CD1c-positive myeloid dendritic cell (primary cell): ENCODE measurements around the gene BIRC7.
"Not testable (repeated sequence)": the region's sequence is repeated elsewhere in the genome, so short reads cannot be mapped to it uniquely, and the experiment has no call there.

ENCODE experiments used
- DNase-seq: peaks from one replicate; pipeline ENCODE4 v3.0.0-alpha.2; 2016; ENCODE audit errors: extremely low spot score

Gene BIRC7

DNA sequence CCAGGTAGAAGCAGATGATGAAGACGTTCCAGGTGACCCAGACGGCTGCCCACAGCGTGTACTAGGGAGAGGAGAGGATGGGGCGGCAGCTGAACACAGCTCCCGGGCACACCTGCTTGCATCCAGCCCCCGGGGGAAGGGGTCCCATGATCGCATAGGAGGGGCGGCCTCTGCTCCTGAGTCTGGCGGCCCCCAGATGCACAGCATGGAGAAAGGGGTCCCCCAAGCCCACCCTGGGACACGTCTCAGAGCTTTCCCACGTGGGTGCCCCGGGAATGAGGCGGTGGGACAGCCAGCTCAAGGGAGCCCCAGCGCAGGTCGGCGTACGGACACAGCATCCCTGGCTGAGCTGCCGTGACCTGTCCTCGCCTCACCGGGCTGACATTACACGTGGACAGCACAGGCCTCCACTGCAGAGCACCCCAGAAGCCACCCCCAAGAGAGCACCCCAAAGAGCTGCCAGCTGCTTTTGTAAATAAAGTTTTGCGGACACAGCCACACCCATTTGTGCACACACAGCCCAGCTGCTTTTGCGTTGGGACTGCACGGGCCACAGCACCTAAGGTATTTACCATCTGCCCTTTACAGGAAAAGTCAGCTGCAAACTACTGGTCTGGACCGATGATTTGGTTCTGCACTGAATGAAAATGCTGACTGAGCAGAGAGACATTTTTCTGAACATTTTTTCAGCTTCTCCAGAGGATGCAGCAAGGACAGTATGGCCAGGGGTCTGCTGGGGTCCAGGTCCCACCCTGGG is 13.3 kb downstream of the BIRC7 start:
- no peak for DNase-seq

DNA sequence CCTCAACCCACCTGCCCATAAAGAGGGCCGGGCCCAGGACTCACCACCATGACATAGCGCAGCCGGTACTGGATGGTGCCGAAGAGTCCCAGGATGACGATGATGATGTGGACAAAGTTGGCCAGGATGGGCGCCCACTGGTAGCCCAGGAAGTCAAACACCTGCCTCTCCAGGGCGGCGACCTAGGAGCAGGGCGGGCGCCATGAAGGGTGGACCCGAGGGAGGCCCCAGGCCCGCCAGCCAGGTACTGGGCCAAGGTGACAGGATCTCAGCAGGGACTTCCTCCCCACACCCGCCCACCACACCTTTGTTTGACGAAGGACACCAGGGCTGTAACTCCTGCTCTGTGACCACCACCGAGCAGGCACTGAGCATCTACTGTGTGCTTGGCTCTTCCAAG is 14.2 kb downstream of the BIRC7 start:
- no peak for DNase-seq

DNA sequence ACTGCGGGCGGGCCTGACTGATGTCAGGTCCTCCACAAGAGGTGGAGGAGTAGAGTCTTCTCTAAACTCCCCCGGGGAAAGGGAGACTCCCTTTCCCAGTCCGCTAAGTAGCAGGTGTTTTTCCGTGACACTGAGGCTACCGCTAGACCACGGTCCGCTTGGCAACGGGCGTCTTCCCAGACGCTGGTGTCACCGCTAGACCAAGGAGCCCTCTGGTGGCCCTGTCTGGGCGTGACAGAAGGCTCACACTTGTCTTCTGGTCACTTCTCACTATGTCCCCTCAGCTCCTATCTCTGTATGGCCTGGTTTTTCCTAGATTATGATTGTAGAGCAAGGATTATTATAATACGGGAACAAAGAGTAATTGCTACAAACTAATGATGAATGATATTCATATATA is 15.6 kb downstream of the BIRC7 start:
- DNase-seq: not testable (repeated sequence)

DNA sequence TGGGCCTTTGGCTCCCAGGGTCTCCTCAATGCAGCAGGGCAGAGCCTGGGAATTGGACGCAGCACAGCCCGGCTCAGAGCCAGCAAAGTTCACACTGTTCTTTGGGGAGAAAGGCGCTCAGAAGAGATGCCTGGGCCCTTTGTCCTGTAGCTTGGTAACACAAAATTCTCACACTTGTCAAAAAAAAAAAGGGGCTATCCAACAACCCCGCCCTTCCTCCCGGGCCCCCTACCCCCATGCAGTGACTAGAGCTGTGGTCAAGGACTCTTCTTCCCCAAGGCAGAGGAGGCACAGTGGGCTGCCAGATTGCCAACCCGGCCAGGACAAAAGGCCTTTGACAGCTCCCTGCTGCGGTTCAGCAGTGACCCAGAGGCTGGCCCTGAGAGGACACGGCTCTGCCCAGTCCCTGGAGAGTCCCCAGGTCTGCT is 16.6 kb downstream of the BIRC7 start:
- DNase-seq: no peak

DNA sequence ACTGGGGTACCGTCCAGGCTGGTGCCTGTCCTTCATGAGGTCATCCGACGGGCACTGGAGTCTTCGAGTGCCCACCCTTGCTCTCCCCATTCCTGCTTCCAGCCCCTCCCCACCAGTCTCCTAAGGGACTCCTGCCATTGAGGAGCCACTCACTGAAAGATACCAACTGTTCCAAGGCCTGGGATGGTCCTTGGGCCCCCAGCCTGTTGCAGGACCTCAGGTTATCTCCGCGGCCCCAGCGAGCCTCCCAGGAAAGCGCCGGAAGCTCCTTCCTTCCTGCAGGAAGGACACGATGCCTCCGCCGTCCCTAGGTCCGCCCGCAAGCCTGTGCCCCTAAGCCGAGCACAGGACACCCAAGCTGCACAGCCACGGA is 17.3 kb downstream of the BIRC7 start:
- DNase-seq: no peak

DNA sequence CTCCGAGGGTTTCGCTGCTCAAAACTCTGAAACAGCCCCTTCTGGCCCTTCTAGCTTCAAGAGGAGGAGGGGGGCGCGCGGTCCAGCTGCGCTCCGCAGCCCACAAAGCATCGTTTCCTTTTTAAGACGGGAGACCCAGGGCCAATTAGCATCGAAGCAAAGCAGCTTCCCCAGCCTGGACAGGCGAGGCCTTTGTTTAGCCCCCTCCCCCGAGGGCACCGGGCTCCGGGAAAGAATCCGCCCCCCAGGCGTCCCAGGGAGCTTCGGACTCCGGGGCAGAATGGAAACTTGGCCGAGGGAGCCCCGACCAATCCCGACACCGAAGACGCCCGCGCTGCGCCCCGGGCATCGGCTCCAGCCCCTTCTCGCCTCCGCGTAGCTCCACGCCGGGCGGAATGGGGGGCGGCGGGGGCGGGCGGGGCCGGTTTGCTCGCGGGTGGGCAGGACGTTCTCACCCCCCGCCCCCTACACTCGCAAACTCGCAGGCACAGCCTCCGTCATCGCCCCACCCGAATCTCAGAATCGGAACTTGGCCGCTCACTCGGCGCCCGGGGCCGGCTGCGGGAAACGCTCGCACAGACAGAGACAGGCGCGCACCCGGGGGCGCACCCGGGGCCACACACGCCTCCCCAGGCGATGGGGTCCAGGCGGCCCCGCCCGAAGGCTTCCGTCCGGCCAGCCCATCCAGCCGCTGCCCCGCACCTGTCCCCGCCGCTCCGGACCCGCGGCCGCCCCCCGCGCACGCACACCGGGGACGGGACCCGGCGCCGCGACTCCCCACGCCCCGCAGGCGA is 17.9 kb downstream of the BIRC7 start:
- no peak for DNase-seq

DNA sequence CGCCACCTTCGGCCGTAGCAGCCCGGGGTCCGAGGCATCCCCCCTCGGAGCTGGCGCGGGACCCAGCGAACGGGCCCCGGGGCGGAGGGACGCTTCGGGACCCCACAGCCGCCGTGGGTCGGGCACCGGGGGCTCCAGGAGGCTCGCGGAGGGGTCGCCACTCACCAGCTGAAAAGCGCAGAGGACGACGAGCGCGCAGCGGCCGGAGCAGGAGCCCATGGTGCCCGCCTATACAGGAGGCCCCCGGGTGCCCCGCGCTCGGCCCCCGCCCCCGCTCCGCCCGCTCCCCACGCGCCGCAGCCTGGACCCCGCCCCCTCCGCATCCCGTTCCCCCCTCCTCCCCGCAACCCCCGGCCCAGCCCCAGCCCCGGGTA is 18.5 kb downstream of the BIRC7 start, which contains the start of gene NKAIN4:
TSS of gene NKAIN4 (minus strand) at position 232 of the 374 bp plus-strand sequence. CDS start at position 219, 13 bp downstream.
- DNase-seq: no peak

DNA sequence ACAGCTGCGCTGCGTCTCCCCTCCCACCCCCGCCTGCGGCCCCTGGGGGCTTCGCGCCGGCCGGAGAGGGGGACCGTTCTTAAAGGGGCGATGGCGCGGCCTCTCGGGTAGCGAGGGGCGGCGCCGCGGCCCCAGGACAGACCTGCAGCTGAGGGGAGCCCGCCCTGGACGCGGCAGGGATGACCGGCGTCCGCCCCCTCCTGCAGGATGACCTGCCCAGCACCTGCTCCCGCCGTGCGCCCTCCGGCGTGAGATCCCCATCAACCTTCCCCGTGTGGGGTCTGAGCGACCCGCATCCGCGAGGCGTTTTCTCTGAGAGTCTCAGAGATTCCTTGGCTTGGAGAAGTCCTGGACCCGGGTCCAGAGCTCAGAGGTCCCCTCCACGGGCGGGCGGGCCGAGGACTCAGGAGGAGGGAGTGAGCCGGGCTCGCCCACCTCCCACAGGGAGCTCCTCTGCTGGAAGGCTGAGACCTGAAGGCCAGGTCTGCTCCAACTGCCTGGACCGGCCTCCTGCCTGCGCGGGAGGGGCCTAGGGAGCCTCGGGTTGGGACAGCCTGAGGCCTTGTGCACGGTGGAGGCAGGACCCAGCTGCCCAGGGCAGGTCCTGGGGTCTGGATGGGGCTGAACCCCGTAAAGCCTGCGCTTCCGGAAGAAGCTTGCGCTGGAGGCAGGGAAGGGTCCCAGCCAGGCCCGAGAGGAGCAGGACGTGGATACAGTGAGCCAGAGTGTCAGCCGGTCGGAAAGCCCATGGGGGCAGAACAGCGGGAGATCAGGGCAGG is 19.1 kb downstream of the BIRC7 start:
- DNase-seq: no peak

DNA sequence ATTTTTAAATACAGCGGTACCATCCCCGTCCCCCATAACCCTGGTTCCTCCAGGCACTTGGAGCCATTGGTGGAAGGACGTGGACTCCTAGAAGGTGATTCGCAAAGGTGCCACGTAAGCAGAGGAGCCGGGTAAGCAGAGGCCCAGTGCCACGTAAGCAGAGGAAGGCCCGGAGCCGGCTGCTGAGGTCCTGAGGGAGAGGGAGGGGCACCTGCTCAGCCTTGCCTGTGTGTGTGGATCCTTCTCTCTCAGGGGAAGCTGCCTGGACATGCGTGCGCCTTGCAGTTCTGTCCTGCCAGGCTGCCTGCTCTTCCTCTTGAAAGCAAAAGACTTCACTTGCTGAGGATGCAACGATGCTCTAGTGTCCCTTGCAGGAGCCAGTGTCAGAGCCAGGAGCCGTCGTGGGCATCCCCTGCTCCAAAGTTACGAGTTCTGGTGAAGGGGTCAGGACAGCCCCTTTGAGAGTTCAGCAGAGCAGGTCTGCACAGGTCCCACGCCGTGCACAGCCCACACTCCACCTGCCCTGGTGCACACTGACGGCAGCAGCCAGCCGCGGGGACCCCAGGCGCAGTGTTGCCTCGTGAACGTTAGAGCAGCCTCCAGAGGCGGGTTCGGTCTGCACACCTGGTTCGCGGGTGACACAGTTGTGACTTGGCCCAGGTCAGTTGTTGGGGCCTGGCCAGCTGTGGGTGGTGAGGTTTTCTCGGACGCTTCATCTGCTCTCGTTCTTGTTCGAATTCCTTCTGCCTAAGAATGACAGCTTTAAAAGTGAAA is 20.4 kb downstream of the BIRC7 start:
- no peak for DNase-seq

DNA sequence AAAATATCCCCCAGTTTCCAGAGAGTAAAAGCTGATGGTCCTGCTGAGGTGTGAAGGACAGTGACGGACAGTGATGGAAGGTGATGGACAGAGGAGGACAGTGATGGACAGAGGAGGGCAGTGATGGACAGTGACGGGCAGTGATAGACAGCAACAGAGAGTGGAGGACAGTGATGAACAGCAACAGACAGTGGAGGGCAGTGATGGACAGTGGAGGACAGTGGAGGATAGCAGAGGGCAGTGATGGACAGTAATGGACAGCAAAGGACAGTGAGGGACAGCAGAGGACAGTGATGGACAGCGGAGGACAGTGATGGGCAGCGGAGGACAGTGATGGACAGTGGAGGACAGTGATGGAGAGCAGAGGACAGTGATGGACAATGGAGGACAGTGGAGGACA is 21.2 kb downstream of the BIRC7 start:
- DNase-seq: no peak

DNA sequence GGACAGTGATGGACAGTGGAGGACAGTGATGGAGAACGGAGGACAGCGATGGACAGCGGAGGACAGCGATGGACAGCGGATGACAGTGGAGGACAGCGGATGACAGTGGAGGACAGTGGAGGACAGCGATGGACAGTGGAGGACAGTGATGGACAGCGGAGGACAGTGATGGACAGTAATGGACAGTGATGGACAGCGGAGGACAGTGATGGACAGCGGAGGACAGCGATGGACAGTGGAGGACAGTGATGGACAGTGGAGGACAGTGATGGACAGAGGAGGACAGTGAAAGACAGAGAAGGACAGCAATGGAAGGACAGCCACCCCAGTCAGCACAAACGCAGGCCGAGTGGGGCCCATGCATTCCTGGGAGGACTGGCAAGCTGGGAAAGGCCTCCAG is 21.9 kb downstream of the BIRC7 start:
- DNase-seq: no peak

DNA sequence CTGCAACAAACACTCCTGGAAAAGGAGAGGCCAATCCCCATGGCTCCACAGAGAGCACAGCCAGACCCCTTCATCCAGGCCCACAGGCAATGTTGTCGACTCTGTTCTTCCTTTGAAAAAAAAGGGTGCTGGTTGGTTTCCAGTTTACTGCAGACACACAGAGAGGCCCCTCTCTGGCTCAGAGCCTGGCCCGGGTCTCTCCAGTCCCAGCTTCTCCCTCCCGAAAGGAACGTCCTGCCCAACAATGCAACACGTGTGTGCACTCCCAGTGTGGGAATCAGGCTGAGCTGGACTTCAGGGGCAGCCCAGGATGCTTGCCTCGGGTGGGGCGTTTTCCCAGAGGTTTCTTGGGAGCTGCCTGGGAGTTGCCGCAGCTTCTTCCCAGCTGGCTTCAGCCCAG is 23.1 kb downstream of the BIRC7 start:
- DNase-seq: no peak

DNA sequence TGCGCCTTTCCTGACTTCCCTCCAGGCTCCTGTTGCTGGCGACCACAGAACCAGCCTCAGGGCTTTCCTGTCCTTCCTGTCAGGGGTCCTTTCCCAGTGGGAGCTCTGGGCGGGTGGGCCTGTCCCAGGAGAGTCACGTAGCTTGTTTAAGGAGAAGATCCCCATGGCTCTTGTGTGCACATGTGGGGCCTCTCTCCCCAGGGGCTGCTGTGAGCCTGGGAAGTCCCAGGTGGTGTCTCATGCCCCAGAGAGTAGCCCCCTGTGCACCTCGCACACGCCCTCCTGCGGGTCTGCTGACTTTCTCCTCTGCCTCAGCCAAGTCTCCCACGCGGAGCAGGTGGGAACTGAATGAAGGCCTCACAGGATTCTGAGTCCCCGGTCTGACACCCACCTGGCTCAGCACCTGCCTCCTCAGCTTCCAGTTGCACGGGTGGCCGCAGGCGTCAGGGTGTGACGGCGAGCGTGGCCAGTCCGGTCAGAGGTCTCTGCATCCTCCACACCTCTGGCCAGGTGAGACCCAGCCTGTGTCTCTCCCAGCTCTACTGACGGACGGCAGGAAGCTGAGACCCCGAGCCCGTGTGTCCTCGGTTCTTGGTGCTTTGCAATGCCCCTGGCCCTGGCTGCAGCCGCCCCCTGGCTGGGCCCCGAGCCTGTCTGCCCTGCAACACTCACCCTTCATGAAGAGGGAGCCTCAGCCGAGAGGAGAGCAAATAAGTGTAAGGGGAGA is 24.2 kb downstream of the BIRC7 start:
- no peak for DNase-seq

DNA sequence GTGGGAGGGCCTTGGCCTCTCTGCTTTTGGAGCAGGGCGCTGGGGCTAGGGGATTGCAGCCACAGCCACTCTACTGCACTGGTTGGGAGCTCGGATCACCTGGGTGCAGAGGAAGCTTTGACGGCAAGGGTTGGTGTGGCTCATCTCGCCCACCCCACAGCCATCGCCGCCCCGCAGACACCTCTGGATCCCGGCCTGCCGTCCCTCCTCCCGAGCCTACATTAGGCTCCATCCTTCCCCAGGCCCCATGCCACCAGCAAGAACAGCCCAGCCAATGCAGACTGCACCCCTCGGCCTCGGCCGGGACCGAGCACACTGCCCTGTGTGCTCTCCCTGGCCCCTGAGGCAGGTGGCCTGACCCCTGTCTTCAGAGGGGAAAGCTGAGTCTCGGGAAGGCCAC is 24.8 kb downstream of the BIRC7 start:
- DNase-seq: no peak

DNA sequence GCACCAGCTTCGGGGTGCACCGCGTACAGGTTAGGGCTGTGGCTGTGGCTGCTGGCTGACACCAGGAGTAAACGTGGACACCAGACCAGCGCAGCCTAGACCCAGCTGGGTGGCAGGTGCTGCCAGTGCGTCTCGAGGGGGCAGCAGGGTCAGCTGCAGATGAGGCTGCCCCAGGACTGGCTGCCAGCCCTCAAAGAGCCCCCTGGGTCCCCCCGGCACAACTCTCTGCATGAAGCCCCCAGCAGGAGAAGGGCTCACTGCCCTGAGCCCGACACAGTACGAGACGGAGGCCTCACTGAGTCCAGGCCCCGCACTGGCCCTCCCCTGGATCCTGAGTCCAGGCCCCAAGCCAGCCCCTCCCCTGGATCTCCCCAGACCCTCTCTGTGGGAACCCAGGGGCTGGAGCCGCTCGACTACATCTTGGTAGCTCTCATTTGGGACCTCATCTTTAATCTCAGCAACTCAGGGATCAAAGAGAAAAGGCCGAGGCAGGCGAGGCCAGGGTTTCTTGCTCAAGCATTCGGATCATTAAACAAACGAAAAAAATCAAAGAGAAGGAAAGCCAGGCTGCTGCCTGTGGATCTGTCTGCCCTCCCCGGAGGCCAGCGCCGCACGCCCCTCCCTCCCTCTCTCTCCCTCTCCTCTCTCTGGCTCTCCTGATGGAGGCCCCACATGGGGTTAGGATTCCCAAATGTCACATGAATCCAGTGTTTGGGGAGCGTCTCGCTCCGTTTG is 25.5 kb downstream of the BIRC7 start:
- no peak for DNase-seq

DNA sequence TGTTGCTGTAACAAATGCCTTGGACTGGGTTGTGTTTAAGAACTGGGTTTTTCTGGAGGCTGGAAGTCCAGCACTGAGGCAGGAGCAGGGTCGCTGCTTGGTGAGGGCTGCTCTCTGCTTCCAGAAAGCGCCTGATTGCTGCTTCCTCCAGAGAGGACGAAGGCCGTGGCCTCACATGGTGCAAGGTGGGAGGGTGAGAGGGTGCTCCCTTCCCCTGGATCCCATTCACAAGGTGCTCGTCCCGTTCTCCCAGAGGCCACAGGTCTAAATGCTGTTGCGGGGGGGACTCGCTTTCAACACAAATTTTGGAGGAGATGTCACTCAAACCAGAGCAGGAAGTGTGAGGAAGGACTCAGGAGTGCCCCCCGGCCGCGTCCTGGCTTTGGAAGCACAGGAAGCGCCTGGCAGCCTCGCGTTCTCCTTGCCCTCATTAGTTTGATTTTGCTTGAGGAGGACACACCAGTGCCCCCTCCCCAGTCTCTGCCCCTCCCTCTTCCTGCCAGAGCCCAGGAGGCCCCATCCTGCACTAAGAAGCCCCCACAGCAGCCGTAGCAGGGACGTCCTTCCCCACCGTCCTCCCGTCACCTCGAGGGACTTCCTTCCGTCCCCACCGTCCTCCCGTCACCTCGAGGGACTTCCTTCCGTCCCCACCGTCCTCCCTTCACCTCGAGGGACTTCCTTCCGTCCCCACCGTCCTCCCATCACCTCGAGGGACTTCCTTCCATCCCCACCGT is 26.3 kb downstream of the BIRC7 start:
- DNase-seq: no peak

DNA sequence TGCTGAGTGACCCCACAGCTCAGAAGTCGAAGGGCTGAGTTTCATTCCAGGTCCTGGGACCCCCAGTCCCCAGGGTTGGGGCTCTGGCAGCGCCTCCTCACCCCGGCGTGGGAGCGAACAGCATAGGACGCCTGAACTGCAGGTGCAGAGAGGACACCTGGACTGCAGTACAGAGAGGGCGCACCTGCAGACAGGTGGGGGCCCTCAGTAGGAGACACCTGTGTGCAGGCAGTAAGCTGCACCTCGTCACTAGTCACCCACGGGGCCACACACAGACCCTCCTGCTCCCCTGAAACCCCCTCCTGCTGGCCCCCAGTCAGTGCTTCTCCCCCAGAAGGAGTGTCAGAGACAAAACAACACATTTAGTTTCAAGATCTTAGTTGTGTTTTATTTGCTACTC is 27.1 kb downstream of the BIRC7 start:
- DNase-seq: no peak

DNA sequence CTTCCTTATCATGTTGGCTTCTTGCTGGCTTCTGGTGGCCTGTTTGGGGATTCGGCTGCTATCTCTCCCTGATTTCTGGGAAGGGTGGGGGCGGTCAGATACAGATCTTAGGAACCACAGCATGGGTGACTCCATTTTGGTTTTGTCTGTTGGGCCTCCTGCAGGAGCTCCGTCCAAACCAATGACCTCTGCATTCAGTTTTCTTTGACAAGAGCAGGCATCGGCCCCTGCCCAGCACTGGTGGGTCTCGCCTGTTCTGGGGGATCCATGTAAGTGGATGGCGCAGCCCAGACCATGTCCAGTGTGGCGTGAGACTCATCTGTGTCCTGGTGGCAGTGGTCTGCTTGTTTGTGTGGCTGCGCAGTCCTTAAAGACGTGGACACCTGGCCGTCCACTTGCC is 28.3 kb downstream of the BIRC7 start:
- DNase-seq: no peak

DNA sequence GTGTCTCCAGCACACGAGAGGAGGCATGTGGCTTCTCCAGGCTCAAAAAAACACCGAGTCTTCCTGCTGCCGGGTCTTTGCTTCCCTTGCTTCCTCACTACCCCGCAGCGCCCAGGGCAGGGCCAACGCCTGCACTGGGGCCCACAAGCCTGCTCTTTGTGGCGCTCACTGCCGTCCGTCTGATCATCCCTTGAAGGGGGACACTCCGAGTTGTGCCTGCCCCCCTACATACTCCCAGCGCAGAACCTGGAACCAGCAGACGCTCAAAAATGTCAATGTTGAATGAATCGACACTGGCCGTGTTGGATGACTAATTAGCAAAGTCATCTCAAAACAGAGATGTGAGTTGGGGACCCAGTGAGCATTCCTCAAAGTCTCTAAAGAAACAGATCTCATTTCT is 28.8 kb downstream of the BIRC7 start:
- no peak for DNase-seq
